ENCODE results near the gene TP53I11. TPM values are rescaled to one million over a fixed set of nuclear protein-coding genes. Genes with fewer than 3 reads are reported as not detected.
A peak's percentile ranks its signal among the peaks of the same experiment; 100 is the strongest.

Gene TP53I11
- polyA plus RNA-seq, 3 donors = 11.0 to 13.2 (median 11.3) TPM

GRCh38 chr11:44957776-44958564 lies 7.3 kb upstream of the TP53I11 start:
- peak overlapping the region in 1 of 7 donors; percentile 38 for H3K27ac Mint-ChIP-seq
- intact Hi-C loops (cut with micrococcal nuclease) = loop anchor here (10.0 kb wide), 1 partner anchor 87 kb away; no protein-coding TSS in a partner anchor
- WGBS (ENCODE audit: insufficient coverage) = 96% methylated on average over 5 of the region's 8 CpGs

GRCh38 chr11:44957040-44957515 lies 6.4 kb upstream of the TP53I11 start:
- DNase-seq = no peak
- no peak overlapping the region for H3K4me2 ChIP-seq (replicated peaks; ENCODE audit: extremely low read depth, low read length, poor library complexity, severe bottlenecking)
- no peak overlapping the region for H3K27ac Mint-ChIP-seq
- H3K4me1 Mint-ChIP-seq = peaks cover 40% of the 10 kb centered on the region
- no peak for TF ChIP-seq CTCF (IDR thresholded peaks at IDR 0.05)
- no peaks in the 10 kb centered on the region for H3K36me3 Mint-ChIP-seq
- no peaks in the 10 kb centered on the region for H3K36me3 ChIP-seq (replicated peaks in 1 of 2; ENCODE audit: control insufficient read depth in 1 of 2, insufficient read depth in 2 of 2, low read length in 2 of 2)
- peaks cover 0 to 2% (median 0%) of the 10 kb centered on the region in 7 donors for H3K9me3 Mint-ChIP-seq
- no peak overlapping the region for H3K4me3 ChIP-seq (replicated peaks in 1 of 3; ENCODE audit: low read depth in 2 of 3, low read length in 3 of 3)
- peaks cover 0 to 8% (median 4%) of the 10 kb centered on the region in 3 donors for H3K27me3 Mint-ChIP-seq (ENCODE audit: low read depth in 3 of 3)
- no peak overlapping the region for H3K4me3 Mint-ChIP-seq
- H3K9ac ChIP-seq (ENCODE audit: insufficient read depth, low read length, poor library complexity, severe bottlenecking) = no peak overlapping the region
- intact Hi-C loops (cut with micrococcal nuclease) = loop anchor here (10.0 kb wide), 1 partner anchor 88 kb away; no protein-coding TSS in a partner anchor
- no peaks in the 10 kb centered on the region for H3K9me3 ChIP-seq (replicated peaks in 1 of 2; ENCODE audit: control insufficient read depth in 1 of 2, insufficient read depth in 1 of 2, low read length in 2 of 2)
- peaks cover 40 to 43% of the 10 kb centered on the region in 2 donors for H3K4me1 ChIP-seq (ENCODE audit: control insufficient read depth in 1 of 2, insufficient read depth in 2 of 2, low read length in 2 of 2)
- no peaks in the 10 kb centered on the region for H4K20me1 ChIP-seq (ENCODE audit: insufficient read depth, low read length)
- WGBS (ENCODE audit: insufficient coverage) = 79% methylated on average over 27 of the region's 35 CpGs
- no peaks in the 10 kb centered on the region for H3K27me3 ChIP-seq (ENCODE audit: control insufficient read depth in 2 of 2, insufficient read depth in 2 of 2, low read length in 2 of 2)
- H2AFZ ChIP-seq (ENCODE audit: insufficient read depth, low read depth, low read length, poor library complexity, severe bottlenecking) = peak overlapping the region; percentile 23
- H3K79me2 ChIP-seq (ENCODE audit: insufficient read depth, low read length) = no peaks in the 10 kb centered on the region
- no peak overlapping the region for H3K27ac ChIP-seq (ENCODE audit: low read depth in 1 of 2, low read length in 2 of 2)

More at GRCh38 chr11:44957776-44958564, 7.3 kb upstream of the TP53I11 start:
- Histone ChIP-seq H4K20me1 (ENCODE audit: insufficient read depth, low read length) (no peaks in the 10 kb centered on the region), H3K79me2 (ENCODE audit: insufficient read depth, low read length) (no peaks in the 10 kb centered on the region), H3K4me2 (replicated peaks; ENCODE audit: extremely low read depth, low read length, poor library complexity, severe bottlenecking) (no peak overlapping the region), H2AFZ (ENCODE audit: insufficient read depth, low read depth, low read length, poor library complexity, severe bottlenecking) (peak overlapping the region; percentile 23), H3K4me3 (replicated peaks in 1 of 3; ENCODE audit: low read depth in 2 of 3, low read length in 3 of 3) (no peak overlapping the region), H3K9ac (ENCODE audit: insufficient read depth, low read length, poor library complexity, severe bottlenecking) (no peak overlapping the region), H3K27me3 (ENCODE audit: control insufficient read depth in 2 of 2, insufficient read depth in 2 of 2, low read length in 2 of 2) (no peaks in the 10 kb centered on the region), H3K9me3 (replicated peaks in 1 of 2; ENCODE audit: control insufficient read depth in 1 of 2, insufficient read depth in 1 of 2, low read length in 2 of 2) (no peaks in the 10 kb centered on the region), H3K27ac (ENCODE audit: low read depth in 1 of 2, low read length in 2 of 2) (no peak overlapping the region), H3K36me3 (replicated peaks in 1 of 2; ENCODE audit: control insufficient read depth in 1 of 2, insufficient read depth in 2 of 2, low read length in 2 of 2) (no peaks in the 10 kb centered on the region), H3K4me1 (ENCODE audit: control insufficient read depth in 1 of 2, insufficient read depth in 2 of 2, low read length in 2 of 2) (peaks cover 40 to 43% of the 10 kb centered on the region in 2 donors)
- H3K4me1 Mint-ChIP-seq = peaks cover 40% of the 10 kb centered on the region
- H3K27me3 Mint-ChIP-seq (ENCODE audit: low read depth in 3 of 3) = peaks cover 0 to 8% (median 4%) of the 10 kb centered on the region in 3 donors
- H3K9me3 Mint-ChIP-seq = peaks cover 0 to 2% (median 0%) of the 10 kb centered on the region in 7 donors
- H3K36me3 Mint-ChIP-seq = no peaks in the 10 kb centered on the region
- H3K4me3 Mint-ChIP-seq = no peak overlapping the region
- no peak for TF ChIP-seq CTCF (IDR thresholded peaks at IDR 0.05)
- no peak for DNase-seq
